ENCODE measurements around the gene MDFI.

DNA sequence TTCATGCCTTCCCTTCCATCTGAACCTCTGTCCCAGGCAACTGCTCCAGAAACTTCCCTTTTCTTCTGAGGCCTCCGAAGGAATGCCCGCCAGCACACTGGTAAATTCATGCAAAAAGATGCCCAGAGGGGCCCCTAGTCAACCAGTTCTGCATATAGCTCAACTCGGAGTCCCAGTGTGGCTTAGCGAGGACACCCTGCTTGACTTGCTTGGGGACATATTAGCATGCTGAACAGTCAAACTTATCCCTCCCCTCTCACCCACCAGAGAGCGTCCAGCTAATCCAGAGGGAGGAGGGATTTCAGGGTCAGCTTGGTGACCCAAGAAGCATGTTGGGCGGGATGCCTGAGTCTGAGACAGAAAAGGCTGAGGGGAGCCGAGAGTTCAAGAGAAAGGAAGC, 23.0 kb upstream of the MDFI start:
- no peak for TF ChIP-seq POLR2A (IDR thresholded peaks at IDR 0.05; ENCODE audit: low read depth)
- TF ChIP-seq, protein P1, sequence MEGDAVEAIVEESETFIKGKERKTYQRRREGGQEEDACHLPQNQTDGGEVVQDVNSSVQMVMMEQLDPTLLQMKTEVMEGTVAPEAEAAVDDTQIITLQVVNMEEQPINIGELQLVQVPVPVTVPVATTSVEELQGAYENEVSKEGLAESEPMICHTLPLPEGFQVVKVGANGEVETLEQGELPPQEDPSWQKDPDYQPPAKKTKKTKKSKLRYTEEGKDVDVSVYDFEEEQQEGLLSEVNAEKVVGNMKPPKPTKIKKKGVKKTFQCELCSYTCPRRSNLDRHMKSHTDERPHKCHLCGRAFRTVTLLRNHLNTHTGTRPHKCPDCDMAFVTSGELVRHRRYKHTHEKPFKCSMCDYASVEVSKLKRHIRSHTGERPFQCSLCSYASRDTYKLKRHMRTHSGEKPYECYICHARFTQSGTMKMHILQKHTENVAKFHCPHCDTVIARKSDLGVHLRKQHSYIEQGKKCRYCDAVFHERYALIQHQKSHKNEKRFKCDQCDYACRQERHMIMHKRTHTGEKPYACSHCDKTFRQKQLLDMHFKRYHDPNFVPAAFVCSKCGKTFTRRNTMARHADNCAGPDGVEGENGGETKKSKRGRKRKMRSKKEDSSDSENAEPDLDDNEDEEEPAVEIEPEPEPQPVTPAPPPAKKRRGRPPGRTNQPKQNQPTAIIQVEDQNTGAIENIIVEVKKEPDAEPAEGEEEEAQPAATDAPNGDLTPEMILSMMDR (IDR thresholded peaks at IDR 0.05) = no peak
- no peak for TF ChIP-seq POLR2AphosphoS5 (IDR thresholded peaks at IDR 0.05)

Data from esophagus muscularis mucosa (tissue), 3 donors.